Right hindlimb (tissue), 1 donor: ENCODE data around the gene NFS1.
A peak's percentile ranks its signal among the peaks of the same experiment; 100 is the strongest.
"Not testable (repeated sequence)": the region's sequence is repeated elsewhere in the genome, so short reads cannot be mapped to it uniquely, and the experiment has no call there.

ENCODE experiments used
- DNase-seq: peaks from one replicate; pipeline ENCODE4 v3.0.0-alpha.2; 2018

NFS1 gene

DNA sequence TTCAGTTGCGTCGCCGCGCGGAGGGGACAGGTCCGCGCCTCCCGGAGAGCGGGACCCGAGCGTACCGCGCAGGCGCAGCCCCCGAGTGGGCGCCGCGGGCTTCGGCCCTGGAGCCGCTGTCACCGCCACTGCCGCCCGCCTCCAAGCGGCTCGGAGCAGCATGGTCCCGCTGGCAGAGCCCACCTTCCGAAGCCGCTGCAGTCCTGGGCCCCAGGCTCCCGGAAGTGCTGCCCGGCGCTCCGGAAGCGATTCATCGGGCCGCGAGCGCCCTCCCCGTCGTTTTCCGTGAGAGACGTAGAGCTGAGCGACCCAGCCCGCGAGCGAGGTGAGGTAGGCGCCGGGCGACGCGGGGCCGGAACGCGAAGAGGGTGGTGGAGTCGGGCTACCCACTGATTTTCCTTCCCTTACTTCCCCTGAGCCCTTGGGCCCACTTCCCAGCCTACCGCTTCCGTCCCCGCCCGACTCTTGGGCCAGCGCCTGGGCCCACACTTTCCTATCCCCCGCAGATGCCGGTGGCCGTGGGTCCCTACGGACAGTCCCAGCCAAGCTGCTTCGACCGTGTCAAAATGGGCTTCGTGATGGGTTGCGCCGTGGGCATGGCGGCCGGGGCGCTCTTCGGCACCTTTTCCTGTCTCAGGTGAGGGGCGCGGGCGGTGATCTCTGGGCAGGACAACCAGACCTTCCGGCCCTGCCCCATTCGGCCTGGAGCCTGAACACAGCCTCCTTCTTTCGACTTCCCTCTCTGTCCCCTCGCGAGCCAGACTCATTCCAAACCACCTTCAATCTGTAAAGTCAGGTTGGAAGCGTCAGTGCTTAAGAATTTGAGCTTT is at the start of gene NFS1, which contains the start of gene ROMO1:
Gene NFS1 (minus strand): TSS at position 226 of the 830 bp plus-strand sequence. CDS start 64 bp downstream, at position 162.
Gene ROMO1 (plus strand): TSS at position 279 of the 830 bp plus-strand sequence. CDS start 228 bp downstream, at position 507.
- peak; percentile 93 for DNase-seq

DNA sequence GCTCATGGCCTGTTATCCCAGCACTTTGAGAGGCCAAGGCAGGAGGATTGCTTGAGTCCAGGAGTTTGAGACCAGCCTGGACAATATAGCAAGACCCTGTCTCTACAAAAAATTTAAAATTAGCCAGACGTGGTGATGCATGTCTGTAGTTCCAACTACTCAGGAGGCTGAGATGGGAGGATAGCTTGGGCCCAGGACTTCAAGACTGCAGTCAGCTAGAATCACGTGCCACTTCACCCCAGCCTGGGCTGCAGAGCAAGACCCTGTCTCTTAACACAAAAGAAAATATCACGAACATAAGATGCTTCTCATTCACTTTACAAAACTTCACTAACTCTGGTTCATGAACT is 45.3 kb upstream of the NFS1 start:
- not testable (repeated sequence) for DNase-seq

- DNase-seq = no peak
These were observed 44.7 kb upstream of the NFS1 start for GRCh38 chr20:35743693-35744491.

GRCh38 chr20:35742741-35743523 is 43.8 kb upstream of the NFS1 start:
- no peak for DNase-seq

GRCh38 chr20:35741892-35742740 is 43.0 kb upstream of the NFS1 start, which contains the start of gene RBM39:
Gene RBM39, minus strand, starts transcription at chr20:35742260. Its CDS starts 1,386 bp downstream, at chr20:35740874.
- peak; percentile 100 for DNase-seq

DNA sequence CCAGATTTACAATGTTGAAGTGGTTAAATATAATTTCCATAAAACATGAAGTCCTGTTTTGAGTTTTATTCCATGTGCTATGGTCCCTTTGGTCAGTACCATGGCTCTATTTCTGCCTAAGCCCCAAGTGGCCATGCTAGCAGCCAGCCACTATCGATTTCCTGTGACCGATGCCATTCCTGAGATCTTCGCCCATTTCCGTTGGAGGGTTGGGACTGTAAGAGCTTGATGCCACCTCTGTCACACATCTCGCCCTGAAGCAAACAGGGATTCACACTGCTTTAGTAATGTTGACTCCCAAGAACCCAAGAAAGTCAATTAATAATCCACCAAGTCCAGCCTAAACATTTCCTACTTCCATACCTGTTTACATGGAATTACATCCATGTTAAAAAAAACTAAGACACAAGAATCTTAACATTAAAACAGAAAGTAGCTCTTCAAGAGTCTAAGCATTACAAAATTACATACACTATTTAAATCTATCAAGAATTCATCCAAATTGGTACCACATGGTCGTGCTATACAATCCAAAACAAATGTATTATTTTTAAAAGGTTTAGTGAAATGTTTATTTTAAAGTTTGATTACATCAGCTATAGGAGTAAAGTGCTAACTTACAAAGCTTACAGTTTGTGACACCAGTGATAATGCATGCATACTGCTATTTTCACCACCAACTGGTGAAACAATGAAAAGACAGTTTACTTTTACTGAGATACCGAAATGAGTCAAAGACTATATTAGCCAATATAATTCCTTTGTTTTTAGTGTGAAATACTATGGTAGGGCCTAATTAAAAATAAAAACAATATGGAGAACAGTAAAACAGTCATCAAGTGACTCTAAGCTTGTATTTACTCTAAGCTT is 40.4 kb upstream of the NFS1 start:
- no peak for DNase-seq

DNA sequence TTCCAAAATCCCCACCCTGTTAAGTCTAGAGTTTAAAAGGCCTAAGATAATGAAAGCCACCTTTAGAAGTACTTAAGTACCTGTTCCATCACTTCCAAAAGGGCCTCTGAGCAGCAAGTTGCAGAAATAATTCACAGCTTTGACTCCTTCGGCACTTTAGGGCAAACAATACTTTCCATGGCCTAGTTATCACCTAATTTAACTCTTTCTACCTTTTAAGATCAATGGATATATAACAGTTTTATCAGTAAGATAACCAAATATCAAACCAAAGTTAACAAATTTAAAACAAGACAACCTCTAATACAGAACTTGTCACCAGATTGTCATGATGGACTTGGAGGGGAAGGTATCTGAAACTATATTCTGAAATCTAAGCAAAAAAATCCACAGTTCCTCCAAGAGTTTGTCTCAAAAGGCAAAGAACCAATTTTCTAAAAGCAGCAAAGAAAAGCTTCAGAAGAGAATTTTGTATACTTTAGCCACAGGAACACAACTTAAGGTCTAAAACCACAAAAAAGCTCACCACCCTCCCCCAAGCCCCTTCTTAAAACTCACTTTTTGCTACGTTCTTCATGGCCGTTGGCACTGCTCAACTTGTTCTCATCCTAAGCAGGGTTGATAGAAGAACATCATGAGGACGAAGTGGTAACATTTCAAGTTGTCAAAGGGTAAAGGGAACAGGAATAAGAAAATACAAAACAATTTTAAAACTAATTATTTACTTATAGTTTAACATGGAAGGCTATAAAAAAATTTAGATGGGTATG is 39.4 kb upstream of the NFS1 start:
- DNase-seq = no peak

GRCh38 chr20:35737865-35738333 is 38.7 kb upstream of the NFS1 start:
- no peak for DNase-seq

GRCh38 chr20:35735826-35736470 is 36.8 kb upstream of the NFS1 start:
- DNase-seq = no peak

- DNase-seq = no peak
These were observed 35.9 kb upstream of the NFS1 start for GRCh38 chr20:35734777-35735649.

DNA sequence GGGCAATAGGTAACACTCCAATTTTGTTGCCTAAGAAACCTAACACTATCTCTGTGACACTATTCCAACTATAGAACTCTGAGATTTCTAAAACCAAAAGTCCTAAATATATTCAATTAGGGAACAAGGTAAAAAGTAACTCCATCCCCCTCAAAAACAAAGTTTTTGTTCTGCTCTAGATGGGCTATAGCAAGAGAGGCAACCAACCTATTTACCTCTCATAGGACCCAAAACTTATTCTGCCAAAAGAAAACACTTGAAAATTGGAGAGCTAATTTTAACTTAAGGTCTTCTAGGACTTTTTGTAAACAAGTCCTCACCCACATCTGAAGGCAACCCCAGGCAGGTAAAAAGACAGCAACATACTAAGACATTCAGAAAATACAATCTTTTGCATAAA is 35.2 kb upstream of the NFS1 start:
- no peak for DNase-seq

DNA sequence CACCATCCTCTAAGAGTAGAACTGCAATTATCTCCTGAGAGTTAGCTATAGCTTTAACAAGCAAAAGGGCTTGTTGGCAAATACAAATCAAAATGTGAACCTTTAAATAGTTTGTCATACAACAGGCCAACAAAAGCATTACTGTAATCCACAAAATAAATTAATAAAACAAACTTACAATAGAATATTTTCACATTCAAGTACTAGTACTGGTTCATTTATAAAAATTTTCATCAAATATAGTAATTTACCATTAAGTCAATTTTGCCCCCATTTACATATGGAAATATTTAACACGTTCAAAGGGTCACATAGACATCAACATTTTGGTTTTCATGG is 33.5 kb upstream of the NFS1 start:
- no peak for DNase-seq

DNA sequence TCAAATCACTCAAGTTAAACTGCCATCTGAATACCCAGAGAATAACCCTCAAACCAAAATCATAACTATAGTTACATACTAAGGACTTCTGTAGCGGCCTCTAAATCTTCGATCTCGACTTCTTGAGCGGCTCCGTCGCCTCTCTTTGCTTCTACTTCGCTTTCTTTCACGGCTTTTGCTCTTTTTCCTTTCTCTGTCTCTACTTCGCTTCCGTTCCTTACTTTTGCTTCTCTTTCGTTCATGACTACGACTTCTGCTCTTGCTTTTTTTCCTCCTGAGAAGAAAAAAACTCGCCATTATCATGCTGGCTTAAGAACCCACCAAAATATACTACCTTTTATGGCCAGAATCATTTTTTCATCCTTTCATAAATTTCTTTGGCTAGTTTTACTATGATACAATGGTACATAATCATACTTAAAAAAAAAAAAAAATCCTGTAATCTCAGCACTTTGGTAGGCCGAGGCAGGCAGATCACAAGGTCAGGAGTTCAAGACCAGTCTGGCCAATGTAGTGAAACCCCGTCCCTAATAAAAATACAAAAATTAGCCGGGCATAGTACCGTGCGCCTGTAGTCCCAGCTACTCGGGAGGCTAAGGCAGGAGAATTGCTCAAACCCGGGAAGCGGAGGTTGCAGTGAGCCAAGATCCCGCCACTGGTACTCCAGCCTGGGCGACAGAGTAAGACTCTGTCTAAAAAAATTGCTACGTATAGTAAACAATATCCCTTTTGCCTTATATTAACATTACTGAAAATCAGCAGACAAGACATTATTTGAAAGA is 32.9 kb upstream of the NFS1 start:
- no peak for DNase-seq

DNA sequence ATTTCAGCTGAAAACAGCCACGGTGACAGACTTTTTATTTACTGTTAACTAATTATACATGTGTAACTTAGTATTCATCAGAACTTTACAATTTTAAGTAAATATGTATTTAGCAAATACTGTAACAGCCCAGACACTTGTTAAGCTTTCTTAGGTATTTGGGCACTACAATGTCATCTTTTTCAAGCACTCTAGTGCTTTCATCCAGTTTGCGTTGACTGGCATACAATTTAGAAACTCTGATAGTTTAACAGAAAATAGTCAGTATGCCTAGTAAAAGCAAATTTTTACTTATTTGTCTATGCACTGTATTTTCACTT is 32.3 kb upstream of the NFS1 start:
- DNase-seq = no peak

- DNase-seq = no peak
These were observed 31.7 kb upstream of the NFS1 start for GRCh38 chr20:35730583-35731468.

- DNase-seq = no peak
These were observed 30.9 kb upstream of the NFS1 start for GRCh38 chr20:35729836-35730582.
